ENCODE data around the gene PRKCSH. TPM values are rescaled to one million over a fixed set of nuclear protein-coding genes. Genes with fewer than 3 reads are reported as not detected.
"Not testable (repeated sequence)": the region's sequence is repeated elsewhere in the genome, so short reads cannot be mapped to it uniquely, and the experiment has no call there.

Gene PRKCSH
- total RNA-seq, 1 donor from 2014 or later = 293 TPM

DNA sequence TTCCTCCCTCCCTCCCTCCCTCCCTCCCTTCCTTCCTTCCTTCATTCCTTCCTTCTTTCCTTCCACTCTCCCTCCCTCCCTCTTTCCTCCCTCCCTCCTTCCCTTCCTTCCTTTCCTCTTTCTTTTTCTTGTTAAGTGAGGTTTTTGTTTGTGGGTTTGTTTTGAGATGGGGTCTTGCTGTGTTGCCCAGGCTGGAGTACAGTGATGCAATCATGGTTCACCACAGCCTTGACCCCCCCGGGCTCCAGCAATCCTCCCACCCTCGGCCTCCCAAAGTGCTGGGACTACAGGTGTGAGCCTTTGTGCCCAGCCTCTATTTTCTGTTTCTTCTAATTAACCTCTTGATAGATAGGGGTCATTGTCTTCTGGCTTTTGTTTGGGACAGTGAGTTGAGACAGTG, 26.0 kb downstream of the PRKCSH start:
- TF ChIP-seq, protein P1, sequence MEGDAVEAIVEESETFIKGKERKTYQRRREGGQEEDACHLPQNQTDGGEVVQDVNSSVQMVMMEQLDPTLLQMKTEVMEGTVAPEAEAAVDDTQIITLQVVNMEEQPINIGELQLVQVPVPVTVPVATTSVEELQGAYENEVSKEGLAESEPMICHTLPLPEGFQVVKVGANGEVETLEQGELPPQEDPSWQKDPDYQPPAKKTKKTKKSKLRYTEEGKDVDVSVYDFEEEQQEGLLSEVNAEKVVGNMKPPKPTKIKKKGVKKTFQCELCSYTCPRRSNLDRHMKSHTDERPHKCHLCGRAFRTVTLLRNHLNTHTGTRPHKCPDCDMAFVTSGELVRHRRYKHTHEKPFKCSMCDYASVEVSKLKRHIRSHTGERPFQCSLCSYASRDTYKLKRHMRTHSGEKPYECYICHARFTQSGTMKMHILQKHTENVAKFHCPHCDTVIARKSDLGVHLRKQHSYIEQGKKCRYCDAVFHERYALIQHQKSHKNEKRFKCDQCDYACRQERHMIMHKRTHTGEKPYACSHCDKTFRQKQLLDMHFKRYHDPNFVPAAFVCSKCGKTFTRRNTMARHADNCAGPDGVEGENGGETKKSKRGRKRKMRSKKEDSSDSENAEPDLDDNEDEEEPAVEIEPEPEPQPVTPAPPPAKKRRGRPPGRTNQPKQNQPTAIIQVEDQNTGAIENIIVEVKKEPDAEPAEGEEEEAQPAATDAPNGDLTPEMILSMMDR (IDR thresholded peaks at IDR 0.05) = no peak
- Histone ChIP-seq H3K36me3 (no peaks in the 10 kb centered on the region), H3K4me3 (no peak overlapping the region), H3K27ac (no peak overlapping the region), H3K9me3 (no peaks in the 10 kb centered on the region), H3K27me3 (peaks cover 6% of the 10 kb centered on the region), H3K4me1 (no peaks in the 10 kb centered on the region)
- DNase-seq (no peak), ATAC-seq (no peak)
- intact Hi-C loops (cut with DNase I) = no loop called here

- Histone ChIP-seq H3K4me3 (no peak overlapping the region), H3K4me1 (no peaks in the 10 kb centered on the region), H3K36me3 (no peaks in the 10 kb centered on the region), H3K27me3 (peaks cover 6% of the 10 kb centered on the region), H3K9me3 (no peaks in the 10 kb centered on the region), H3K27ac (no peak overlapping the region)
- intact Hi-C loops (cut with DNase I) = no loop called here
- ATAC-seq (no peak), DNase-seq (no peak)
- TF ChIP-seq, protein P1 (IDR thresholded peaks at IDR 0.05) = no peak
Observed at GRCh38 chr19:11463391-11463790, 28.0 kb downstream of the PRKCSH start.

GRCh38 chr19:11464333-11465265, 29.2 kb downstream of the PRKCSH start:
- intact Hi-C loops (cut with DNase I) = no loop called here

DNA sequence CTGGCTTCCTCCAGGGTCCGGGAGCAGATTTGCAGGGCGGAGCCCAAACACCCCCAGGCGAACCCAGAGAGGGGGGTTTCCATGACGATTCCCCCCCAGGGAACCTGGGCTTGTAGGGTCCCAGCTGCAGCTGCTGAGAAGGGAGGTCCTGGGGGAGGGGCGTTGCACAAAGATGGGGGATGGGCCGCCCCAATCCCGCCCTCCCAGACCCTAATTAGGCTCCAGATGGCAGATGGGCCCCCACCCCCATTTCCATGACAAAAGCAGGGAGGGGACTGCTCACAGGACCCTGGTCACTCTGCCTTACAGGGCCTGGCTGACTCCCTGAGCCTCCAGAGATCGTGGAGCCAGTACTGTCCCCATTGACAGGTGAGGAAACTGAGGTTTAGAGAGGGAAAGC, 30.2 kb downstream of the PRKCSH start:
- Histone ChIP-seq H3K9me3 (no peaks in the 10 kb centered on the region), H3K27me3 (no peaks in the 10 kb centered on the region), H3K4me1 (no peaks in the 10 kb centered on the region), H3K36me3 (no peaks in the 10 kb centered on the region), H3K4me3 (no peak overlapping the region), H3K27ac (no peak overlapping the region)
- TF ChIP-seq, protein P1 (IDR thresholded peaks at IDR 0.05) = no peak
- intact Hi-C loops (cut with DNase I) = no loop called here
- ATAC-seq (no peak), DNase-seq (no peak)

More at GRCh38 chr19:11464333-11465265, 29.2 kb downstream of the PRKCSH start:
- Histone ChIP-seq H3K4me1 (no peaks in the 10 kb centered on the region), H3K36me3 (no peaks in the 10 kb centered on the region), H3K4me3 (no peak overlapping the region), H3K27ac (no peak overlapping the region), H3K9me3 (no peaks in the 10 kb centered on the region), H3K27me3 (no peaks in the 10 kb centered on the region)
- TF ChIP-seq, protein P1 (IDR thresholded peaks at IDR 0.05) = no peak
- ATAC-seq = peak; percentile 28
- DNase-seq = no peak

GRCh38 chr19:11468266-11468845, 32.9 kb downstream of the PRKCSH start:
- H3K9me3 ChIP-seq; H3K36me3 ChIP-seq; DNase-seq; H3K4me1 ChIP-seq; H3K27ac ChIP-seq; H3K27me3 ChIP-seq; intact Hi-C loops (cut with DNase I); ATAC-seq; H3K4me3 ChIP-seq: not testable (repeated sequence)

- Histone ChIP-seq H3K9me3 (no peaks in the 10 kb centered on the region), H3K4me3 (no peak overlapping the region), H3K27me3 (no peaks in the 10 kb centered on the region), H3K4me1 (no peaks in the 10 kb centered on the region), H3K36me3 (no peaks in the 10 kb centered on the region), H3K27ac (no peak overlapping the region)
- no peak for ATAC-seq
- intact Hi-C loops (cut with DNase I) = no loop called here
- no peak for DNase-seq
- TF ChIP-seq, protein P1 (IDR thresholded peaks at IDR 0.05) = no peak
Observed at GRCh38 chr19:11473725-11474124, 38.3 kb downstream of the PRKCSH start.

GRCh38 chr19:11475343-11475742, 39.9 kb downstream of the PRKCSH start:
- intact Hi-C loops (cut with DNase I); H3K36me3 ChIP-seq; ATAC-seq; H3K27ac ChIP-seq; DNase-seq; H3K4me1 ChIP-seq; H3K9me3 ChIP-seq; H3K4me3 ChIP-seq: not testable (repeated sequence)
- peaks cover 11% of the 10 kb centered on the region for H3K27me3 ChIP-seq
